Measurements from ENCODE around the gene GRK3. TPM values are rescaled to one million over a fixed set of nuclear protein-coding genes. Genes with fewer than 3 reads are reported as not detected.

Gene GRK3
- total RNA-seq, 4 donors from 2014 or later = 3.6 to 10.9 (median 7.1) TPM

DNA sequence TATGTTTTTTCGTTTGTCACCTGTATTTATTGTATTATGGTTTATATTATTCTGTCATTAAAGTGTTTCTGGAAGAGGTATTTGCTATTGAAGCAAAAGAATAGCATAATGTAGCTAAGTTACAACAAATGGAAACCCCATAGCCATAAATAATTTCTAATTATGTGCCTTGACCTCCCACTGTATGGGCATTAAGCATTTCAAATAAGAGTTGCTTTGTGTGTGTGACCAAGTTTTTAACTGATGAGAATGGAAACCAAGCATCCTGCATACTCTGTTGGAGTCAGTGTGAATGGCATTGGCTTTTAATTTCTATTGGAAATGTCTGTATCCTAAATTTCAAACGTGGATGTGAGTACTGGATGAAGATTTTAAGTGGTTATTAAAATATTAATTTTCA is 115.6 kb downstream of the GRK3 start:
- DNase-seq (ENCODE audit: low spot score in 2 of 2) = no peak
- H3K9me3 ChIP-seq = no peaks in the 10 kb centered on the region
- H3K27ac ChIP-seq = no peak overlapping the region
- 71% methylated on average over 2 of the region's 2 CpGs for WGBS
- no peaks in the 10 kb centered on the region for H3K4me1 ChIP-seq
- TF ChIP-seq EP300 (IDR thresholded peaks at IDR 0.05) (no peak), POLR2AphosphoS5 (IDR thresholded peaks at IDR 0.05) (no peak), POLR2A (IDR thresholded peaks at IDR 0.05) (no peak)
- TF ChIP-seq, protein P1, sequence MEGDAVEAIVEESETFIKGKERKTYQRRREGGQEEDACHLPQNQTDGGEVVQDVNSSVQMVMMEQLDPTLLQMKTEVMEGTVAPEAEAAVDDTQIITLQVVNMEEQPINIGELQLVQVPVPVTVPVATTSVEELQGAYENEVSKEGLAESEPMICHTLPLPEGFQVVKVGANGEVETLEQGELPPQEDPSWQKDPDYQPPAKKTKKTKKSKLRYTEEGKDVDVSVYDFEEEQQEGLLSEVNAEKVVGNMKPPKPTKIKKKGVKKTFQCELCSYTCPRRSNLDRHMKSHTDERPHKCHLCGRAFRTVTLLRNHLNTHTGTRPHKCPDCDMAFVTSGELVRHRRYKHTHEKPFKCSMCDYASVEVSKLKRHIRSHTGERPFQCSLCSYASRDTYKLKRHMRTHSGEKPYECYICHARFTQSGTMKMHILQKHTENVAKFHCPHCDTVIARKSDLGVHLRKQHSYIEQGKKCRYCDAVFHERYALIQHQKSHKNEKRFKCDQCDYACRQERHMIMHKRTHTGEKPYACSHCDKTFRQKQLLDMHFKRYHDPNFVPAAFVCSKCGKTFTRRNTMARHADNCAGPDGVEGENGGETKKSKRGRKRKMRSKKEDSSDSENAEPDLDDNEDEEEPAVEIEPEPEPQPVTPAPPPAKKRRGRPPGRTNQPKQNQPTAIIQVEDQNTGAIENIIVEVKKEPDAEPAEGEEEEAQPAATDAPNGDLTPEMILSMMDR (IDR thresholded peaks at IDR 0.05) = no peak
- no peaks in the 10 kb centered on the region for H3K27me3 ChIP-seq
- peaks cover 3% of the 10 kb centered on the region for H3K36me3 ChIP-seq
- no peak overlapping the region for H3K4me3 ChIP-seq

DNA sequence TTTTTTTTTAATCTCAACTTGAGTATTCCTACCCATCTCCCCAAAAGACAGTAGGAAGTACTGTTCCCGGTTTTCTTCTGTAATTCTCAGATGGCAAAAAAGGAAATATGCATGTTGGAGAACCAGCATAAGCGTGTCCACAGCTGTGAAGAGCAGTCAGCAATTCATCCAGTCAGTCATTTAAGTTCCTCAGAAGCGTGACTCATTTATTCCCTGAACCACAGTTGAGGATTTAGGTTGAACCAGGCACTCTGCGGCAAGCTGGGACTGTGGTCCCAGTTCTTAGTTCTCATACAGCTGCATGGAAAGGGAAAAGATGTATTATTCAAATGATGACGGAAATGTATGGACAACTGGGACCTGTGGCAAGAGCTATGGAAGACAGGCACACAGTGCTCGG is 116.5 kb downstream of the GRK3 start:
- TF ChIP-seq POLR2AphosphoS5 (IDR thresholded peaks at IDR 0.05) (no peak), POLR2A (IDR thresholded peaks at IDR 0.05) (no peak), EP300 (IDR thresholded peaks at IDR 0.05) (no peak)
- TF ChIP-seq, protein P1 (IDR thresholded peaks at IDR 0.05) = no peak
- no peak overlapping the region for H3K4me3 ChIP-seq
- H3K4me1 ChIP-seq = no peaks in the 10 kb centered on the region
- H3K27me3 ChIP-seq = no peaks in the 10 kb centered on the region
- 77% methylated on average over 6 of the region's 6 CpGs for WGBS
- no peaks in the 10 kb centered on the region for H3K36me3 ChIP-seq
- no peak overlapping the region for H3K27ac ChIP-seq
- DNase-seq (ENCODE audit: low spot score in 2 of 2) = no peak
- H3K9me3 ChIP-seq = no peaks in the 10 kb centered on the region

DNA sequence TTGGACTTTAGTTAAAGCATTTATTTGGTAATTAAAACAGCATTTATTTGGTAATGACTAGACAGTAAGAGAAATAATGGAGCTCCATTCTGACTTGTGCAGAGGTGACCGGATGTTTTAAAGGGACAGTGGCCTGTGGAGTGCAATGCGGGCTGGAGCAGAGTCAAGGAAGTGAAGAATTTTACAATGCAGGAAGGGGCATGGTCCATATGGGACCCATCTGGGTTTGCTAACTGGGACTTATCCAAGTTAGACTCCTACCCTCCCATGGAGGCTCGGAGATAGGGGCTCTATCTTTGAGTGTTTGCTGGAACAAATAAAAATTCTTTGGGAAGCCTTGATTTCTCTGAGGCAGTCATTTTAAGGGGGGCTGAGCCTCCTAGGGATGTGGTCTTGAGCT is 117.6 kb downstream of the GRK3 start:
- no peaks in the 10 kb centered on the region for H3K27me3 ChIP-seq
- 92% methylated on average over 3 of the region's 3 CpGs for WGBS
- H3K36me3 ChIP-seq = no peaks in the 10 kb centered on the region
- no peak for DNase-seq (ENCODE audit: low spot score in 2 of 2)
- no peaks in the 10 kb centered on the region for H3K4me1 ChIP-seq
- TF ChIP-seq POLR2AphosphoS5 (IDR thresholded peaks at IDR 0.05) (no peak), EP300 (IDR thresholded peaks at IDR 0.05) (no peak), POLR2A (IDR thresholded peaks at IDR 0.05) (no peak)
- TF ChIP-seq, protein P1 (IDR thresholded peaks at IDR 0.05) = no peak
- no peak overlapping the region for H3K4me3 ChIP-seq
- H3K9me3 ChIP-seq = no peaks in the 10 kb centered on the region
- no peak overlapping the region for H3K27ac ChIP-seq

DNA sequence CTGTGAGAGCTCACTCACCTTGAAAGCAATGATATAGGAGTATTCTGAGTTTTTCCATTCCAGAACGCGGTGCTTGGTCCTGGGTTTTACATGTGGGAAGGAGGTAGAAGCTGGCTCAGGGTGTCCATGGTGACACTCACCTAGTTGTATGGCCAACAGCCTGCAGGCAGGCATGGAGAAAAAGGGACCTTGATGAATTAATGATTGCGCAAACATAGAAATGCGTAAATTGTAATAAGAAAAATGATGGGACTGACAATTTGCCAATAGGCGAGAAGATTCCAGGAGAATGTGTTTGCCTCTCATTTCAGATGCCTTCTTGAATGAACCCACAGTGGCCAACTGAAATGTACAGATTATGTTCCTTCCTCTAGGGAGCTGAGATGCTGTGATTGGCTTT is 124.2 kb downstream of the GRK3 start:
- DNase-seq (ENCODE audit: low spot score in 2 of 2) = no peak
- H3K4me3 ChIP-seq = no peak overlapping the region
- H3K27me3 ChIP-seq = no peaks in the 10 kb centered on the region
- no peaks in the 10 kb centered on the region for H3K9me3 ChIP-seq
- TF ChIP-seq POLR2AphosphoS5 (IDR thresholded peaks at IDR 0.05) = no peak
- TF ChIP-seq, protein P1 (IDR thresholded peaks at IDR 0.05) = no peak
- TF ChIP-seq POLR2A (IDR thresholded peaks at IDR 0.05) = no peak
- TF ChIP-seq EP300 (IDR thresholded peaks at IDR 0.05) = no peak
- no peak overlapping the region for H3K27ac ChIP-seq
- peaks cover 8% of the 10 kb centered on the region for H3K36me3 ChIP-seq
- 91% methylated on average over 5 of the region's 5 CpGs for whole genome bisulfite sequencing
- H3K4me1 ChIP-seq = no peaks in the 10 kb centered on the region

DNA sequence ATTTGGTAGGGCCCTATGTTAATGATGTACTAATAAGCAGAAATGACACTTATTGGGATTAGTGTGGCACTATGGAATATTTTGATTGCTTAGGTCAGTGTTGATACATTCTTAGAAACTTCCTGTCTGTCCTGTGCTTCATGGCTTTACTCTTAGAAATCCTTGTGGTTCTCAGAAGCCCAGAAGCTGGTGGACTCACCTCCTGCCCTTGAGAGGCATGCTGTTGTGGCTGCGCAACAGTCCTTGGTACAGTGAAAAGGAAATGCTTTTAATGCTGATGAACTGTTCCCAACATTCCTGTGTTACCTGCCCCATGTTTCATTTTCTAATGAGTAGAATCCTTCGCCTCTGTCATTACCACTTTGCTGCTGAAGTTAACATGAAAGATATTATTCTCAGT is 125.2 kb downstream of the GRK3 start:
- Histone ChIP-seq H3K4me1 (no peaks in the 10 kb centered on the region), H3K4me3 (no peak overlapping the region), H3K36me3 (peaks cover 8% of the 10 kb centered on the region), H3K9me3 (no peaks in the 10 kb centered on the region), H3K27ac (no peak overlapping the region), H3K27me3 (no peaks in the 10 kb centered on the region)
- TF ChIP-seq EP300 (IDR thresholded peaks at IDR 0.05) (no peak), POLR2A (IDR thresholded peaks at IDR 0.05) (no peak), POLR2AphosphoS5 (IDR thresholded peaks at IDR 0.05) (no peak)
- TF ChIP-seq, protein P1 (IDR thresholded peaks at IDR 0.05) = no peak
- no peak for DNase-seq (ENCODE audit: low spot score in 2 of 2)
- WGBS = 98% methylated on average over 2 of the region's 2 CpGs

Data from suprapubic skin (tissue), 4 donors.